Smooth muscle cell (in vitro differentiated cells): Measurements from ENCODE around the gene ZNF511. TPM values are rescaled to one million over a fixed set of nuclear protein-coding genes. Genes with fewer than 3 reads are reported as not detected.

Experiments
- DNase-seq: peaks from one replicate; lab custom pipeline; 2025; ENCODE audit not compliant: unreplicated experiment; lab: John Stamatoyannopoulos, UW
- H2AFZ ChIP-seq: fragments of 200-600 bp; sonication (generic); 2 replicates; pipeline ENCODE4 v1.6.0; 2016; ENCODE audit warnings: antibody characterized with exemption, low read depth, mild to moderate bottlenecking
- H3F3A ChIP-seq: fragments of 200-600 bp; sonication (generic); 2 replicates; pipeline ENCODE4 v1.6.0; 2017; ENCODE audit warnings: antibody characterized with exemption, low read depth
- H3K27ac ChIP-seq: fragments of 200-600 bp; sonication (generic); 2 replicates; pipeline ENCODE4 v1.5.1; 2016; ENCODE audit warnings: low read depth, mild to moderate bottlenecking
- H3K27me3 ChIP-seq: fragments of 200-600 bp; sonication (generic); 2 replicates; pipeline ENCODE4 v1.6.1; 2016; ENCODE audit warnings: low read depth, mild to moderate bottlenecking
- H3K36me3 ChIP-seq: fragments of 200-600 bp; sonication (generic); 2 replicates; pipeline ENCODE4 v1.5.1; 2016; ENCODE audit warnings: low read depth
- H3K4me1 ChIP-seq: fragments of 200-600 bp; sonication (generic); 2 replicates; pipeline ENCODE4 v1.5.1; 2016; ENCODE audit warnings: low read depth
- H3K4me2 ChIP-seq: fragments of 200-600 bp; sonication (generic); 2 replicates; pipeline ENCODE4 v1.6.0; 2016; ENCODE audit warnings: mild to moderate bottlenecking
- H3K4me3 ChIP-seq: fragments of 200-600 bp; sonication (generic); 2 replicates; pipeline ENCODE4 v1.5.1; 2016; ENCODE audit warnings: mild to moderate bottlenecking
- H3K79me2 ChIP-seq: fragments of 200-600 bp; sonication (generic); 2 replicates; pipeline ENCODE4 v1.6.0; 2016; ENCODE audit warnings: low read depth, mild to moderate bottlenecking
- H3K9ac ChIP-seq: fragments of 200-600 bp; sonication (generic); 2 replicates; pipeline ENCODE4 v1.6.0; 2016; ENCODE audit warnings: low read depth
- H3K9me3 ChIP-seq: fragments of 200-600 bp; sonication (generic); replicated peaks from 2 replicates; pipeline ENCODE4 v1.5.1; 2016; ENCODE audit warnings: low read depth
- H4K20me1 ChIP-seq: fragments of 200-600 bp; sonication (generic); 2 replicates; pipeline ENCODE4 v1.6.0; 2016; ENCODE audit warnings: low read depth
- CTCF ChIP-seq: fragments of 200-600 bp; sonication (generic); IDR thresholded peaks from 2 replicates; pipeline ENCODE4 v1.5.1; 2017; ENCODE audit warnings: borderline replicate concordance, mild to moderate bottlenecking, antibody characterized with exemption; ENCODE audit not compliant: insufficient read depth, poor library complexity, severe bottlenecking
- WGBS: methylation state at CpG from one replicate; pipeline ENCODE4 v1.1.7; 2016; ENCODE audit warnings: low lambda C conversion rate; 5-methylcytosine and 5-hydroxymethylcytosine counted together
- polyA plus RNA-seq: library from polyadenylated mRNA; unstranded; fragments of >200 nt; fragmentation: Nextera tagmentation; extraction: Ambion mirVana; gene quantifications from 2 replicates; pipeline ENCODE4 v1.2.1, GENCODE V29; 2016
- total RNA-seq: library from RNA; depleted of rRNA; stranded (reverse); fragments of >200 nt; gene quantifications from 2 replicates; pipeline ENCODE4 v1.2.3, GENCODE V29; 2014

Gene ZNF511
- total and polyA plus RNA-seq, 2 experiments from 2014 or later, result 20.0 to 52.3 TPM

- H3K9ac ChIP-seq, result no peak overlapping the region
- TF ChIP-seq CTCF, result no peak
- H2AFZ ChIP-seq, result no peak overlapping the region
- H3K36me3 ChIP-seq, result peaks cover 5% of the 10 kb centered on the region
- H3K27me3 ChIP-seq, result no peaks in the 10 kb centered on the region
- H3K9me3 ChIP-seq, result no peaks in the 10 kb centered on the region
- H4K20me1 ChIP-seq, result peaks cover 27% of the 10 kb centered on the region
- no peak for DNase-seq
- H3K4me3 ChIP-seq, result no peak overlapping the region
- H3K4me1 ChIP-seq, result no peaks in the 10 kb centered on the region
- no peak overlapping the region for H3K4me2 ChIP-seq
- peaks cover 11% of the 10 kb centered on the region for H3K79me2 ChIP-seq
- 95% methylated on average over 14 of the region's 14 CpGs for WGBS
- H3K27ac ChIP-seq, result no peak overlapping the region
- H3F3A ChIP-seq, result no peaks in the 10 kb centered on the region
Measured at GRCh38 chr10:133298466-133298865, 10.2 kb upstream of the ZNF511 start.

GRCh38 chr10:133299224-133299623 lies 9.5 kb upstream of the ZNF511 start:
- Histone ChIP-seq H3K4me3 (no peak overlapping the region), H3K36me3 (peaks cover 5% of the 10 kb centered on the region), H2AFZ (no peak overlapping the region), H3K4me2 (no peak overlapping the region), H3F3A (no peaks in the 10 kb centered on the region), H3K9ac (no peak overlapping the region), H3K27ac (no peak overlapping the region), H4K20me1 (peaks cover 35% of the 10 kb centered on the region), H3K9me3 (no peaks in the 10 kb centered on the region), H3K4me1 (no peaks in the 10 kb centered on the region), H3K27me3 (no peaks in the 10 kb centered on the region), H3K79me2 (peaks cover 18% of the 10 kb centered on the region)
- 96% methylated on average over 10 of the region's 10 CpGs for WGBS
- no peak for DNase-seq
- TF ChIP-seq CTCF, result no peak

- H4K20me1 ChIP-seq, result peaks cover 40% of the 10 kb centered on the region
- no peaks in the 10 kb centered on the region for H3F3A ChIP-seq
- no peak overlapping the region for H3K4me3 ChIP-seq
- 99% methylated on average over 14 of the region's 14 CpGs for WGBS
- no peak for TF ChIP-seq CTCF
- no peak overlapping the region for H3K9ac ChIP-seq
- no peaks in the 10 kb centered on the region for H3K27me3 ChIP-seq
- H3K79me2 ChIP-seq, result peaks cover 24% of the 10 kb centered on the region
- H3K27ac ChIP-seq, result no peak overlapping the region
- H3K4me1 ChIP-seq, result no peaks in the 10 kb centered on the region
- H3K4me2 ChIP-seq, result no peak overlapping the region
- no peaks in the 10 kb centered on the region for H3K9me3 ChIP-seq
- DNase-seq, result no peak
- no peak overlapping the region for H2AFZ ChIP-seq
- peaks cover 5% of the 10 kb centered on the region for H3K36me3 ChIP-seq
Measured at GRCh38 chr10:133299738-133300137, 9.0 kb upstream of the ZNF511 start.

GRCh38 chr10:133302230-133302629 lies 6.5 kb upstream of the ZNF511 start:
- peaks cover 48% of the 10 kb centered on the region for H3K79me2 ChIP-seq
- peaks cover 64% of the 10 kb centered on the region for H4K20me1 ChIP-seq
- 100% methylated on average over 12 of the region's 14 CpGs for WGBS

More at GRCh38 chr10:133302230-133302629, 6.5 kb upstream of the ZNF511 start:
- no peak for TF ChIP-seq CTCF
- Histone ChIP-seq H3K36me3 (peaks cover 5% of the 10 kb centered on the region), H2AFZ (no peak overlapping the region), H3F3A (no peaks in the 10 kb centered on the region), H3K4me1 (peaks cover under 1% of the 10 kb centered on the region), H3K27me3 (no peaks in the 10 kb centered on the region), H3K4me3 (no peak overlapping the region), H3K9me3 (no peaks in the 10 kb centered on the region), H3K4me2 (no peak overlapping the region), H3K9ac (no peak overlapping the region), H3K27ac (no peak overlapping the region)
- no peak for DNase-seq
